GM18868 (cell line): Measurements from ENCODE around the gene RAB31.

ENCODE experiments used
- ATAC-seq: cut with Tn5 transposase; IDR thresholded peaks from one replicate; pipeline ENCODE4 v1.9.1; 2021; ENCODE audit warnings: mild to moderate bottlenecking, moderate library complexity; ENCODE audit not compliant: unreplicated experiment

Gene RAB31

DNA sequence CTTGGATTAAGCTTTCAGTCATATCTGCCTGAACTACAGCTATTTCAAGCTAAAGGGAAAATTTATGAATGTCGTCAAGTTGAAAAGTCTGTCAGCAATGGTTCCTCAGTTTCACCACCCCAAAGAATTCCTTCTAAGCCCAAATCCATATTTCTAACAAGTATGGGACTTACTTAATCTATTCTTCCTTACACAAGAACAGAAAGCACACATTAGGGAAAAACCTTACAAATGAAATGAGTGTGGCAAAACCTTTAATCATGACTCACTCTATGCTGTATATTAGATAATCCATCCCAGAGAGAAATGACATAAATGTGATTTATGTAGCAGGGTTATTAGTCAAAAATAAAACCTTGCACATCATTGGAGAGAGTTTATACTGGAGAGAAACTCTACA is 78.9 kb downstream of the RAB31 start:
- ATAC-seq, result no peak

GRCh38 chr18:9787712-9788111 is 79.6 kb downstream of the RAB31 start:
- no peak for ATAC-seq

- ATAC-seq, result no peak
Measured at GRCh38 chr18:9788140-9788539, 80.0 kb downstream of the RAB31 start.

GRCh38 chr18:9788860-9789259 is 80.8 kb downstream of the RAB31 start:
- ATAC-seq, result no peak

DNA sequence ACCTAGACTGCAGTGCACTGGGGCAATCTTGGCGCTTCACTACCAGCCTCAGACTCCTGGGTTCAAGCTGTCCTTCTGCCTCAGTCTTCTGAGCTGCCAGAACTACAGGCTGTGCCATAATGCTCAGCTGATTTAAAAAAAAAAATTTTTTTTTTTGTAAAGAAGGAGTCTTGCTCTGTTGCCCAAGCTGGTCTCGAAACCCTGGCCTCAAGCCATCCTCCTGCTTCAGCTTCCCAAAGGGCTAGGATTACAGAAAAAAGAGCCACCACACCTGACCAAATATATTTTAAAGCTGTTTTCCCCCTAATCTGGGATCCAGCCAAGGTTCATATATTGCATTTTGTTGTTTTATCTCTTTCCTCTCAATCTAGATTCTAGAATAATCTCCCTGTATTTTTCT is 82.2 kb downstream of the RAB31 start:
- no peak for ATAC-seq

GRCh38 chr18:9791991-9792390 is 83.9 kb downstream of the RAB31 start:
- ATAC-seq, result no peak

DNA sequence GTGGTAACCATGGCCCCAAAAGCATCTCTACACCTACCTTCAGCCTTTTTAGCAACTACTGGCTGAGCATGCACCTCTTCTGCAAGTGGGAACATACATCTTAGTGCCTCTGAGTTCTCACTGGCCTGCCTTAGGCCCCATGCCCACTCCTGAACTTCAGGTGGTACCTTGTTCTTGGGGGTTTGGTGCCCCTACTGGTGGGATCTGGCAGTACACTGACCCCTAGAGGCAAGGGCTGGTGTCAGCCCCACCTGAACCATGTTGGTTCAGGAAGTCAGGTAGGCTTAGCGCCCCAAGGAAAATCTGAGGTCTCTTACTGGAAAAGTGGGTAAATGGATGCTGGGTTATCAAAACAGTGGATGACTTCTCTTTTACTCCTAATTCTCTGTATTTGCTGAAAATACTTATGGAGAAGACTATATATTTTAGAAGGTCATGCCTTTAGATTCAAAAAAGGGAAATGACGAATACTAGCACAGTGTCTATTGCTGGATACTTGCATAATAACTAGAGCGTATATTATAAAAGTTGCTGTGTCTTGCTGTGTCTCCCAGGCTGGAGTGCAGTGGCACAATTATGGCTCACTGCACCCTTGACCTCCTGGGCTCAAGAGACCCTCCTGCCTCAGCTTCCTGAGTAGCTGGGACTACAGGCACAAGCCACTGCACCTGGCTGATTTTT is 84.6 kb downstream of the RAB31 start:
- no peak for ATAC-seq

DNA sequence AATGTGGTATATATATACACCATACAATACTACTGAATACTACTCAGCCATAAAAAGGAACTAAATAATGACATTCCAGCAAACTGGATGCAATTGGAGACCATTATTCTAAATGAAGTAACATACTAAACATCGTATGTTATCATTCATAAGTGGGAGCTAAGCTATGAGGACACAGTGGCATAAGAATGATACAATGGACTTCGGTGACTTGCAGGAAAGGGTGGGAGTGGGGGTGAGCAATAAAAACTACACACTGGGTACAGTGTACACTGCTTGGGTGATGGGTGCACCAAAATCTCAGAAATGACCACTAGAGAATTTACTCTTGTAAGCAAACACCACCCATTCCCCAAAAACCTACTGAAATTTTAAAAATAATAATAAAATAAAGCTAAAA is 87.9 kb downstream of the RAB31 start:
- no peak for ATAC-seq

DNA sequence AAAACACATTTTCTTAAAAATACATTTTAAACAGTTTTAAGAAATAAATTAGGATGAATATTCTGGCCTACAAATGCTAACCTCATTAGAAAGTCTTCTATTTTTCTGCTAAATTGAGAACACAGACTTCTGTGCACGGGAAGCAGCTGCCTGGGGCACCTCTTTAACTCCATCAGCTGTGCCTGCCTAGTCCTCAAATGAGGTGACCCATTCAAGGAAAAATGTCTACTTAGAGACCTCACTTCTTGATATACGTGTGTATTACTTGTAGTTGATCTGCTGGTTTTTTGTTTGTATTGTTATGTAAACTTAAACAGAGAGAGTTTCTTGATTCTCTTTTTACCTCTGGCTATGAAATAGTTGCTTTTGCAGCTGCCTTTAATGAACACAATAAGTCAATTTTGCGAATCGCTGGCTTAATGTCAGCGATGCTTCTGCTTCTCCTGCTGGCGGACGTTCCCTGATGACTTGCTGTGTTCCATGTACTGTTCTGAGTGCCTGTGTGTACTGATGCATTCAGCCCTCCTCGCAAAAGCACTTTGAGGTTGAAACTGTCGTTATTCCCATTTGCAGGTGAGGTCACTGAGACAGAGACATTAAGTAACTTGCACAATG is 88.9 kb downstream of the RAB31 start:
- ATAC-seq, result no peak

GRCh38 chr18:9802175-9803062 is 94.3 kb downstream of the RAB31 start:
- ATAC-seq, result no peak

DNA sequence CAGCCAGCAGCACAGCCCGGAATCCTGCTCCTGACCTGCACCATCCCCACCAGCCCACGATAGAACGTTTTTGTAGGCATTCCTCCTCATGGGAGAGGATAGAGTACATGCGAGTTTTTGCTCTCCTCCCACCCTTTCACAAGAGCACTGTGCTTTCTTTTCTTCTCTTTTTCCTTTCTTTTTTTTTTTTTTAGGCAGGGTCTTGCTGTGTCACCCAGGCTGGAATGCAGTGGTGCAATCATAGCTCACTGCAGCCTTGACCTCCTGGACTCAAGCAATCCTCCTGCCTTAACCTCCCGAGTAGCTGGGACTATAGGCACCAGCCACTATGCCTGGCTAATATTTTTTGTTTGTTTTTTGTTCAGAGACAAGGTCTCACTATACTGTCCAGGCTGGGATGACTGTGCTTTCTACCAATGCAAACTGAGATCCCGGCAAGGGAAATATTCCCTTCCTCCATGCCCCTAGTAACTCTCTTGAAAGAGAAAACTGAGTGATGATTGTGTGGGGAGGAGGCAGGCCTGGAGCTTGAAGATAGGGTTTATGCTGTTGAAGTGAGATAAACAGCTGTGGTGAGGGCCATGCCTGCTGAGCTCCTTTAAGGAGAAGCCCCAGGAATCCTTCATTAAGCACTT is 95.1 kb downstream of the RAB31 start:
- no peak for ATAC-seq

- no peak for ATAC-seq
Measured at GRCh38 chr18:9803698-9804516, 95.8 kb downstream of the RAB31 start.

DNA sequence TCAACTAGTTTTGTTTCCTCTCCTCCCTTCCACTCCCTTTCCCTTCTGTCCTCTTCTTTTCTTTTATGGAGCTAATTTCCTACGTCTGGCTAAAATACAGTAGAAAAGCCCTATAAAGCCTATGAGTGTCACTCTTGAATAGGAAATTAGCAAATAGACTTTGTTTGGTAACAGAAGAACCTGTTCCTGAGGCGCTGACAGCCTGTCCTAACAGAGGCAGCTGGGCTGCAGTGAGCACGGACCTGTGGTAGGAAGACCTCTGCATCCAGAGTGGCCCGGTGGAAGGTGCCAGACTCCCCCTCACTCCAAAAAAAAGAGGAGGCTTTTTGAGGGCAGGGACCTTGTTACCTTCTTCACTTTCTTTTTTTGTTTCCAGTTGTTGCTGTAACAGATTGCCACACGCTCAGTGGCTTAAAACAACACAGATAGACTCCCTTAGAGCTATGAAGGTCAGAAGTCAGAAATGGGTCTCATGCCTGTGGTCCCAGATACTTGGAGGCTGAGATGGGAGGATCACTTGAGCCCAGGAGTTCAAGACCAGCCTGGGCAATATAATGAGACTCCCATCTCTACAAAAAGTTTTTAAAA is 96.5 kb downstream of the RAB31 start:
- ATAC-seq, result no peak

- no peak for ATAC-seq
Measured at GRCh38 chr18:9806905-9807304, 98.8 kb downstream of the RAB31 start.

DNA sequence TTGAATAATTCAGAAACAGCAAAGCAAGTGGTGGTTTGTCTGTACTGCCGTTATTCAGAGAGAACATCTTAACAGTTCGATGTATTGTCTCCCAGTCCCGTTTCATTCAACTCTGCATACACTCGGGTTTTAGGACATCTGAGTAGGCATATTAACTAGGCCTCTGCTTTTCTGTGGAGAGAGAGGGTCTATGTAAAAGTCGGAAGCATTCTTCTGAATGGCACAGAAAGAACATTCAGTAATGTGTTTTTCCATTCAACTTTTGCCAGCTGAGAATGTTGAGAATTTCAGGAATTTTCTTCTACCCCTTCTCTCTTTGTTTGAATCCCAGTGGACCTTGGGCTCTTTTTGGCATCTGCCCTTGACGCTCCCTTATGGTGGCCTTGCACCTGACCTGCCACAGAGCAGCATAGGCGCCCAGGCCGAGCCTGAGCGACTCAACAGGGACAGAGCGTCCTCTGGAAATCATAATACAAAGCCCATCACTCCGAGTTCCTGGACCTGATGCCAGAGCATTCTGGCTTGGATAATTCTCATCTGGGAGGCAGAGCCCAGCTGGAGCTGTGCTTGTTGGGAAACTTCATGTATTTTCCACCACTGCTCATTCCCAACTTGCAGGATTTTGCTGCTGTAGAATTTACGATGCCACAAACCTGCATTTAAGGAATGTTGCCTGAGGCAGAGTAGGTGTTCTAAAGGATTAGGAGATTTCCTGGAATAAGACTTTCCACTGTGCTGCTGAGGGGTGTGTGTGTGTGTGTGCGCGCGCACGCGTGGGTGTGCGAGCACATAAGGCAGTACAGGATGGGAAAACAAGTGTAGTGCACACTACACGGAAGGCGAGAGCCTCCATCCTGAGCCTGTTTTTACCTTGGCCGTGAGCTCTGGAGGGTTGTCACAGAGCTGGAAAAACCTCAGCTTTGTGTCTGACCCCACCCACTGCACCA is 100.5 kb downstream of the RAB31 start:
- no peak for ATAC-seq

GRCh38 chr18:9809697-9810096 is 101.6 kb downstream of the RAB31 start:
- ATAC-seq, result no peak

GRCh38 chr18:9810299-9810698 is 102.2 kb downstream of the RAB31 start:
- no peak for ATAC-seq

DNA sequence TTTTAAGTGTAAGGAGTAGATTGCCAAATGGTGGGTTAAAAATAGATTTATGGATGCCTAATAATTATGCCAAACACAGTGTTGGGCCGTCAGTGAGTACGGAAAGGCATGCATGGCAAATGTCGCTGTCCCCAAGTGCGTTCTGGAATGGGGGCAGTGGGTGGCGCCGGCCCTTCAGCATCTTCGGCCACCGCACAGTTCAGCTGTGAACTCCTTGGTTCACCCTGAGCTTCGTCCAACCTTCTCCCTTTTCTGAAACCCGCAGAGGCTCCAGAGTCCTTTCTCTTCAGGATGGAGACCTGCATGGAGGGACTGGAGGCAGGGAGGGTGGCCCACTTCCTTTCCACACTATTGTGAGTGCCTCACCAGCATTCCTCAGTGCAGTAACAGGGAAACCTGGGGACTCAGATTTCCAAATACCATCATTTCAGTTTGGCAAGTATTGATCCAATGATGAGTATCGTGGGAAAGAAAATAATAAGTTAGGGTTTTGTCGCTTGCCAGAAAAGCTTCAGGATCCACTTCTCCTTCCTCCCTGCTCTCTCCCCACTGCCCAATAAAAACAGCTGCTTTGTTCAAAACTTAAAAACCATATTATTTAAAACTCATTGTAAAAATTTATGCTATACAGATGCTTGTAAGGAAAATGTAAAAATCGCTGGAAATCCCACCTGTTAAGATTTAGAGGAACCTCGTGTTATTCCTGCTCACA is 103.0 kb downstream of the RAB31 start:
- no peak for ATAC-seq
